ENCODE results near the gene TFR2.
"Not testable (repeated sequence)": the region's sequence is repeated elsewhere in the genome, so short reads cannot be mapped to it uniquely, and the experiment has no call there.

TFR2 gene

GRCh38 chr7:100677308-100678267 lies 36.2 kb upstream of the TFR2 start:
- no peak for DNase-seq

- DNase-seq = no peak
Observed at GRCh38 chr7:100676501-100677306, 35.4 kb upstream of the TFR2 start.

DNA sequence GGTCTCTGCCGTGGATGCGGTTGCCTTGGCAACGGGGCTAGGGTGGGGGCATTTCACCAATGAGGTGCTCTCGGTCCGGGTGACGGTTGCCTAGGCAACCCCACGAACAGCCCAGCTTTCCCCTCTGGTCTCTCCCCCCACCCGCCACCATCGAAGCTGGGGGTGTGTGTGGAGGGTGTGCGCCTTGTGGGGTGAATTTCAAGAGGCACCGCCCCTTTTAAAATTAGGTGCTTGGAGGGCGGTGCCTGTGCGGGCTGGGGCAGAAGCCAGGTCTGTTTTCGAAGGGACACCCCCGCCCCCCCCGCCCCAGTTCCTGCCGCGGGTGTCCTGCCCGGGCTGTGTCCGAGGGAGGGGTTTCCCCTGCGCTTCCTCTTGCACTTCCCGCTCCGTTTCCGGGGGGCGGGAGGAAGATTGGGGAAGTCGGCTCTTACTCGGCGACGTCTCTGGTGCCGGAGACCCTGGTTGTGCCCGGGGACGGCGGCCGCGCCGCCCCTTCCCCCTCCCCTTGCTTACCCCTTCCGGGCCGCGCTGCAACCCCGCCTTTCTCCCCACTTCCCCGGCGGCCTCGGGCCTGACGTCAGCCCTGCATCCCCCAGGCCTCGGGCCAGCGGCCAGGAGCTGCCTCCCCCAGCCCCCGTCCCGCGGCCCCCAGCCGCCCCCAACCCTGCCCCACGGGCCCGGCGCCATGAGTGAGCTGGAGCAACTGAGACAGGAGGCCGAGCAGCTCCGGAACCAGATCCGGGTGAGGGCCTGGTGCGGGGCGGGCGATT lies 34.4 kb upstream of the TFR2 start:
- peak; percentile 68 to 72 for DNase-seq

- DNase-seq = no peak
Observed at GRCh38 chr7:100675105-100675451, 33.7 kb upstream of the TFR2 start.

DNA sequence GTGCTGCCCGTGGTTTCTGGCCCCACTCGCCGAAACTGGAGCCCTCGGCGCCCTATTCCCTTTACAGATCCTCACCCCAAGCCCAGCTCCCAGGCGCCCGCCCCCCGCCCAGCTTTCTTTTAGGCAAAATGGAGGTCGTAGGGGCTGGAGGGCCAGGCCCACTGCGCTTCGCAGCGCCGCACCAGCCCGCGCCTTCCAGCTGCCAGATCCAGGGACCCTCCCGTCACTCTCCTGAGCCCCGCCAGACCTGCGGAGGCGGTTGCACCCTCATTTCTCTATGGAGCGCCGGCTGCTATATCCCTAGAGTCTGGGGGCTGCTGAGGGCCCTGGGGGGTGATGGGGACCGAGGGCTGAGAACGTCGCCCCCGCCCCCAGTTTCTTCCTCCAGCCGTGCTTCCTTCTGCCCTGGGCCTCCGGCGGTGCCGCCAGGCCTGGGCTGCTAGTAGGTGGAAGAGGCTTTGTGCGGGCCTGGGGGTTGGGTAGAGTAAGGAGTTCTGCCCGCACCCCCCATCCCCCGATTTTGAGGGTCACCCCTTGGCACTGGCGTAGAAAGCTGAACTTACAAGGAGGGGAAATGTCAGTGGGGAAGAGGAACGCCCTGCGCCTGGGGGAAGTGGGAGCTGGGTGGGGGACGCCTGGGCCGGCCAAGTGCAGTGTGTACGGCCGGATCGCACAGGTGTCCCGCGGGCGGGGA lies 33.2 kb upstream of the TFR2 start:
- peak in 1 of 2 experiments; percentile 24 for DNase-seq

DNA sequence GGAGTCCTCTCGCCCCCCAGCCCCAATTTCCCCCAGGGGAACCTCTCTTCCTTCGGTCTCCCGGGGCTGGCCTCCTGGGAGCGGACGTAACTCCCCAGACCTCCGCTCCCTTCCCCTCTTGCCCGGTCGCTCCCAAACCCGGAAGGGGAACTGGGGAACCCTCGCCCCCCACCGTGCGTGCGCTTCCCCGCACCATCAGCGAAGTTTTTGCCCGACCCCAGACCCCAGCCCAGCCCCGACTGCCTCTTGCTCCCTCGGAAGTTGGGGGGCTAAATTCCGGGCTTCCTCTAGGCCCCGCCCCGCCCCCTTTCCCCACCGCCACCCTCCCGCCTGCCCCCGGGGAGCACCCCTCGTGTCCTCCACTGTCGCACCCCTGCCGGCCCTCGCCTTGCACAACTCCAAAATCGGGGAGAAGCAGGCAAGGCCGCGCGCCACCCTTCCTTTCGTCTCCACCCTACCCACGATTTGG lies 32.6 kb upstream of the TFR2 start:
- peak in 1 of 2 experiments; percentile 76 for DNase-seq

DNA sequence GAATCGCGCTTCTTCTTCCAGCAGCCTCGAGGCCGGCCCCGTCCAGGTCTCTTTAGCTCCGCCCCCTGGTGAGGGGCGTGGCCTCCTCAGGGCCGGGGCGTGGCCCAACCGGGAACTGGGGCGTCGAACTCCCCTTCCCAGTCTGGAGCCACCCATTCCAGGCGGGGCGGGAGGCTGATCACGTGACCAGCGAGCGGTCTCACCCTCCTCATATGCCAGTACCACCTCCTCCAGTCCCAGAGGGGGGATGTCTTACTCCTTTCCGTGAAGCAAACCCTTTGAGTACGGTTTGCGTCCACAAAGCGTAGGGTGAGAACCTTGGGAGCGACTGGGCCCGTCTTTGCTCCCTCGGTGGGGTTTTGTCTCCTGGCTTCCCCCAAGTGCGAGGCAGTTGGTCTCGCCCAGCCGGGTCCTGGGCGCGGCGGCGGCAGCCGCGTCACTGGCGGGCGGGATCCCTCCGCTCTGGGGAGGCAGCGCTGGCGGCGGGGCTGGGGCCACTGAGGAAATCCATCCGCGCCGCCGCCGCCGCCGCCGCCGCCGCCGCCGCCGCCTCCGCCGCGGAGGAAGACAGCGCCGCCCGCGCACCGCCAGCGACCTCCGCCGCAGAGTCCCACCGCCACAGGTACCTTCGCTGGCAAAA lies 32.1 kb upstream of the TFR2 start, which contains the start of gene GNB2:
Gene GNB2 (plus strand): TSS at position 439 of the 640 bp plus-strand sequence. CDS start 2,526 bp downstream, outside the sequence.
- DNase-seq = peak; percentile 98

- no peak for DNase-seq
Observed at GRCh38 chr7:100671353-100672327, 30.3 kb upstream of the TFR2 start.

DNA sequence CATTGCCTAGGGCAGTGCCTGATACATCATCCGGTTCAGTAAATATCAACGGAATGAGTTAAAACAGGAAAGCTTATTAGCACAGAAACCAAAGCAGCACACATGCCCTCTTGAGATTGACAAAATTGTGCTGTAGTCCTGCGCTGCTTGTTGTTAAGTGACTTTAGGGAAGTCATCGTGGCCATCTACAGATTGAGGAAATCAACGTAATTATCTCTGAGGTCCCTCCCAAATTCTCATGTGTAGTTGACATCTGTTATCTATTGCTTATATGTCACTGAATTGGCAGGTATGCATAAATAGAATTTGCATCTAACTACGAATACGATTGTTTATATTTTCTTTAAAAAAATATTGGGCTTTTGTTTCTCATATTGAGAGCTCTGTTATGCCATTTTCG lies 28.7 kb upstream of the TFR2 start:
- DNase-seq = no peak

DNA sequence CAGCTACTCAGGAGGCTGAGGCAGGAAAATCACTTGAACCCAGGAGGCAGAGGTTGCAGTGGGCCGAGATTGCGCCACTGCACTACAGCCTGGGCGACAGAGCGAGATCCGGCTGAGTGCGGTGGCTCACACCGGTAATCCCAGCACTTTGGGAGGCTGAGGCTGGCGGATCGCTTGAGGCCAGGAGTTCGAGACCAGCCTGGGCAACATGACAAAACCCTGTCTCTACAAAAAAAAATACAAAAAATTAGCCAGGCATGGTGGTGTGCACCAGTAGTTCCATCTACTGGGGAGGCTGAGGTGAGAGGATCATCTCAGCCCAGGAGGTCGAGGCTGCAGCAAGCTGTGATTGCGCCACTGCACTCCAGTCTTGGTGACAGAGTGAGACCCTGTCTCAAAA lies 27.8 kb upstream of the TFR2 start:
- DNase-seq = not testable (repeated sequence)

- no peak for DNase-seq
Observed at GRCh38 chr7:100668069-100668449, 26.7 kb upstream of the TFR2 start.

DNA sequence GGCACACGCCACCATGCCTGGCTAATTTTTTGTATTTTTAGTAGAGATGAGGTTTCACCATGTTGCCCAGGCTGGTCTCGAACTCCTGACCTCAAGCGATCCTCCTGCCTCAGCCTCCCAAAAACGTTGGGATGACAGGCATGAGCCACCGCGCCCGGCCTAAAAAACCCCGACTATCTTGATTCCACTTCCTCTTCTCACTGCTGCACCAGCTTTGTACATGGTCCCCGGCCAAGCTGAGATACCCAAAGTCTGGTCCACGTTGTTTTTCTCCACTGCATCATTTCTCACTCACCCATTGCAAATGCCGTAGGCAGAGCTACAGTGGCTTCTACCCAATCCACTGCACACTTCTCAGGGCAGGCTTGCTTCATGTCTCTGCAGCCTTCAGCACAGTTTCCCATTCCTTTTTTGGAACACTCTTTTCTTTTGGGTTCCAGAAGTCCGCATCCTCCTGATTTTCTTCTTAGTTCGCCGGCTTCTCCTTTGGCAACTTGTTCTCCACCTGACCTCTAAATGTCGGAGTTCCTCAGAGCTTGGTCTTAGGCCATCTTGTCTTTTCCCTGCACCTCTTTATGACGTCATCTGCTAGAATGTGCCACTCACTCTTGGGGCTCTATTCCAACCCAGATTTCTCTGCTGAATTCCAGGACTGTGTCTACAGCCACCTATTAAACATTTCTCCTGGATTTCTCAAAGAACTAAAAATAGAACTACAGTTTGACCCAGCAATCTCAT lies 26.1 kb upstream of the TFR2 start:
- no peak for DNase-seq

GRCh38 chr7:100665168-100665726 lies 23.9 kb upstream of the TFR2 start:
- DNase-seq = no peak

DNA sequence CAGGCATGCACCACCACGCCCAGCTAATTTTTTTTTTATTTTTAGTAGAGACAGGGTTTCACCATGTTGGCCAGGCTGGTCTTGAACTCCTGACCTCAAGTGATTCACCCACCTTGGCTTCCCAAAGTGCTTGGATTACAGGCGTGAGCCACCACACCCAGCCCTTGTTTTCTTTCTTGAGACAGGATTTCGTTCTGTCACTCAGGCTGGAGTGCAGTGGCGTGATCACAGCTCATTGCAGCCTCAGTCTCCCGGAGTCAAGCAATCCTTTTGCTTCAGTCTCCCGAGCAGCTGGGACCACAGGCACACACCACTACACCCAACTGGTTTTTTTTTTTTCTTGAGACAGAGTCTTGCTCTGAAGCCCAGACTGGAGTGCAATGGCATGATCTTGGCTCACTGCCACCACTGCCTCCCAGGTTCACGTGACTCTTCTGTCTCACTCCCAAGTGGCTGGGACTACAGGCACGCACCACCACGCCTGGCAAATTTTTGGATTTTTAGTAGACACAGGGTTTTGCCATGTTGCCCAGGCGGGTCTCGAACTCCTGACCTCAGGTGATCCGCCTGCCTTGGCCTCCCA lies 20.9 kb upstream of the TFR2 start:
- DNase-seq = not testable (repeated sequence)

DNA sequence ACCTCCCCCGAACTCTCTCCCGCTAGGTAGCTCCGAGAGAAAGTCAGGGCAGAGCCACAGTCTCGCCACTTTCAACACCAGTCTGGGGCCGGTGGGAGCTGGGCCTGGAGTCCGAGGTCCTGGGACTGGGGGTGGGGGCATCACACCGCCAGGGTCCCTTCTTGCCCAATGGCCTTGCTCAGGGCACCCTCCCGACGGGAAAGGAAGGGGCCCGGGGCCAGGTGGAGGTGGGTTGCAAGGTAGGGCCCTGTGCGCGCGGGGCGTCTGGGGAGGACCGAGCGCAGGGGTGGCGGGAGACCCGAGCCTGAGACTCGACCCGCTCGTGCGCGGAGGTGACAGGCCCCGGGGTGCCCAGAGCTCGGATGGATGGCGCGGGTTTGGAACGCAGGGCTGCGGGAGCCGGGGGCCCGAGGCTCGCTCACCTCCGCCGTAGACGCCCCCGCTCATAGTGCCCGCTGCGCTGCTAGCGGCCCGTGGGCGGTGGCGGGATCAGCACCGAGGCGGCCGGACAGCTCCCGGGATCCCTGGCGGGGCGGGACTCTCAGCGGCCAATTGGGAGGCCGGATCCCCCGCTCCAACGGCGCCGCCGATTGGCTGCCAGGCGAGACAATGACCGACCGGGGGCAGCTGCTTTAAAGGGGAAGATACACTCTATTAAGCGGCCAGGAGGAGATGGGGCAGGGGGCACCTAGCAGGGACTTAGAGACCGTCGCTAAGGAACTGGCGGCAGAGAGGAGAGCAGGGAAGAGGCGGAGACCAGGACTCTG lies 14.7 kb upstream of the TFR2 start, which contains the start of gene ACTL6B:
Gene ACTL6B (minus strand): TSS at position 541 of the 767 bp plus-strand sequence. CDS start 94 bp downstream, at position 447.
- DNase-seq = peak; percentile 82 to 90

- DNase-seq = no peak
Observed at GRCh38 chr7:100654908-100655831, 13.8 kb upstream of the TFR2 start.

Measured in NCI-H2081 (cell line).